Measurements from ENCODE around the gene LPCAT4.

GRCh38 chr15:34347951-34348638 lies 18.9 kb downstream of the LPCAT4 start:
- TF ChIP-seq CTCF (IDR thresholded peaks at IDR 0.05) (no peak), POLR2A (IDR thresholded peaks at IDR 0.05) (no peak)
